Measurements from ENCODE around the gene SNAP29. TPM values are rescaled to one million over a fixed set of nuclear protein-coding genes. Genes with fewer than 3 reads are reported as not detected.

The SNAP29 gene
- total and polyA plus RNA-seq, 9 of the 15 experiments (the other 6 are each of a cell fraction or from before 2014, with no cell fraction given), result 19.5 to 250 (median 75.9) TPM

GRCh38 chr22:20857838-20858614 is 781 bp upstream of the SNAP29 start (continued):
- no peak for TF ChIP-seq ZNF444 (CRISPR knock-in tag; IDR thresholded peaks at IDR 0.05)

- H2AFZ ChIP-seq (ENCODE audit: low read depth, low read length), result peak overlapping the region; percentile 93
- H3K4me1 ChIP-seq (replicated peaks in 1 of 2; ENCODE audit: control insufficient read depth in 2 of 2, insufficient read depth in 2 of 2, low read length in 2 of 2), result peaks cover 54 to 77% of the 10 kb centered on the region in 2 experiments
- TF ChIP-seq MLX (CRISPR knock-in tag; conservative IDR thresholded peaks at IDR 0.05) (0 out of 4 replicates have a peak, but pooled peaks of 1 of the 2 experiments have one; percentile 24), CTCF (IDR thresholded peaks at IDR 0.05 in 2 of 3, conservative IDR thresholded peaks at IDR 0.05 in 1 of 3; ENCODE audit: insufficient read depth in 2 of 3, low read depth in 1 of 3, low read length in 3 of 3) (peak in 1 of 3 experiments; percentile 9; a peak in 1 of 6 replicates), USF2 (CRISPR knock-in tag; IDR thresholded peaks at IDR 0.05) (no peak), BHLHE40 (IDR thresholded peaks at IDR 0.05; ENCODE audit: low read length) (0 out of 2 replicates have a peak, but pooled peaks have one; percentile 20), ZNF395 (CRISPR knock-in tag; IDR thresholded peaks at IDR 0.05) (no peak), DEAF1 (CRISPR knock-in tag; IDR thresholded peaks at IDR 0.05) (no peak), CHD2 (IDR thresholded peaks at IDR 0.05; ENCODE audit: low read depth, low read length) (0 out of 2 replicates have a peak, but pooled peaks have one; percentile 4), JUN (IDR thresholded peaks at IDR 0.05; ENCODE audit: borderline replicate concordance, low read depth, low read length) (peak; percentile 2; the same call in 1 of the 2 replicates), JUN (CRISPR knock-in tag; IDR thresholded peaks at IDR 0.05; ENCODE audit: borderline replicate concordance) (no peak), RCOR1 (IDR thresholded peaks at IDR 0.05; ENCODE audit: borderline replicate concordance in 1 of 2, low read depth in 2 of 2, low read length in 2 of 2) (peak; percentile 15 to 22; a peak in 3 of 4 replicates)
- H3K27ac ChIP-seq (ENCODE audit: extremely low read depth, low read depth, low read length), result peak overlapping the region; percentile 74
- H3K9ac ChIP-seq (ENCODE audit: insufficient read depth in 1 of 2, low read depth in 2 of 2, low read length in 2 of 2), result peak overlapping the region; percentile 84 to 95
- peak in 3 of 4 experiments; percentile 58 to 68 (median 59) for DNase-seq (ENCODE audit: extremely low read depth in 1 of 4, low spot score in 3 of 4)
- H4K20me1 ChIP-seq (replicated peaks; ENCODE audit: control insufficient read depth, insufficient read depth, low read length), result peaks cover 27% of the 10 kb centered on the region
- peak overlapping the region; percentile 93 for H3K4me2 ChIP-seq (ENCODE audit: insufficient read depth, low read length)
- TSS peak; percentile 76 for BruUV-seq (replicated peaks)
- in situ Hi-C loops (cut with MboI) (no loop called here), intact Hi-C loops (cut with micrococcal nuclease) (loop anchor here (1.0 to 10.0 kb wide), 4 partner anchors 8 to 795 kb away; partner anchors contain the start of genes CRKL and THAP7)
- ChIA-PET CTCF (ENCODE audit: low intra/inter-chr PET ratio) (no interaction called here), POLR2A (interaction anchor here (0.6 to 11.8 kb wide), 13 partner anchors 7 to 155 kb away, joined by 3 to 172 read pairs (median 3); partner anchors contain the start of genes LZTR1 and P2RX6)
- WGBS (ENCODE audit: insufficient coverage, low coverage, missing lambda C conversion rate), result 20% methylated on average over 8 of the region's 8 CpGs
- peaks cover 3% of the 10 kb centered on the region for H3K9me1 ChIP-seq (ENCODE audit: control insufficient read depth, insufficient read depth, low read length)
- peak overlapping the region; percentile 57 for H3K4me3 ChIP-seq
- no peaks in the 10 kb centered on the region for H3K9me3 ChIP-seq (replicated peaks; ENCODE audit: control insufficient read depth, insufficient read depth, low read depth, low read length)
- H3K79me2 ChIP-seq (ENCODE audit: control insufficient read depth, insufficient read depth, low read length), result peaks cover 85% of the 10 kb centered on the region
- H3K27me3 ChIP-seq (ENCODE audit: control insufficient read depth in 2 of 2, insufficient read depth in 2 of 2, low read length in 2 of 2), result no peaks in the 10 kb centered on the region
- no peak for FAIRE-seq
- ATAC-seq, result no peak
- peaks cover 33% of the 10 kb centered on the region; the same call in 2 of the 3 replicates for H3K36me3 ChIP-seq (ENCODE audit: control insufficient read depth, insufficient read depth, low read length)
Measured at GRCh38 chr22:20859615-20860014, 808 bp downstream of the SNAP29 start.
